K562 (cell line): ENCODE measurements around the gene TTC22. TPM values are rescaled to one million over a fixed set of nuclear protein-coding genes. Genes with fewer than 3 reads are reported as not detected.

Experiments used
- ATAC-seq: fragments of 200-7000 bp; cut with Tn5 transposase; 3 replicates; pipeline ENCODE4 v1.9.1; 2020; ENCODE audit warnings: moderate library complexity
- BruUV-seq: library from RNA; stranded (reverse); fragments of 400-500 nt; replicated peaks from 2 replicates; lab custom pipeline; 2021; lab: Mats Ljungman, UMichigan
- CTCF ChIA-PET: fragments of 300-600 bp; formaldehyde crosslinking; extraction: SDS; loops from one replicate; lab custom pipeline; 2021; ENCODE audit warnings: low intra/inter-chr PET ratio; lab: Yijun Ruan, JAX
- POLR2A ChIA-PET: fragments of 300-600, 350-650 bp; sonication (Branson Sonifier 250); formaldehyde crosslinking; extraction: SDS; loops from one replicate; lab custom pipeline; 2021; ENCODE audit warnings: antibody characterized with exemption, inconsistent platforms; lab: Yijun Ruan, JAX
- DNase-seq, 4 experiments: peaks; one replicate each; pipeline versions ENCODE4 v3.0.0 to v3.0.0-alpha.2; 2011 to 2018; ENCODE audit warnings: low spot score in 3 of 4, mixed read lengths in 3 of 4; ENCODE audit errors: extremely low read depth in 1 of 4
- FAIRE-seq: peaks from 2 replicates; lab custom pipeline; 2011; peaks lifted over from hg19 to GRCh38; lab: Jason Lieb, UNC
- H2AFZ ChIP-seq: 2 replicates; pipeline ENCODE4 v1.6.0; 2011; ENCODE audit warnings: low read depth, low read length, control low read depth, inconsistent platforms
- H3K27ac ChIP-seq: fragments of 200-600 bp; 3 replicates; pipeline ENCODE4 v1.8.0; 2011; ENCODE audit warnings: low read depth, mild to moderate bottlenecking, control low read depth, inconsistent platforms, low read length, moderate library complexity, mixed read lengths; ENCODE audit errors: extremely low read depth
- H3K27me3 ChIP-seq, 2 experiments: fragments of 300-600 bp in 1 of 2; 2 replicates in 1 of 2; 3 replicates in 1 of 2; pipeline versions ENCODE4 v1.6.0 to v1.8.0; 2011; ENCODE audit warnings: inconsistent platforms in 2 of 2, low read length in 2 of 2, mild to moderate bottlenecking in 1 of 2, mixed read lengths in 1 of 2, moderate library complexity in 1 of 2; ENCODE audit not compliant: control insufficient read depth in 2 of 2, insufficient read depth in 2 of 2
- H3K36me3 ChIP-seq: fragments of 300-600 bp; 3 replicates; pipeline ENCODE4 v1.8.0; 2011; ENCODE audit warnings: mild to moderate bottlenecking, low read length, inconsistent platforms; ENCODE audit not compliant: control insufficient read depth, insufficient read depth
- H3K4me1 ChIP-seq, 2 experiments: fragments of 200-600 bp in 1 of 2; replicated peaks in 1 of 2; 2 replicates in 1 of 2; 3 replicates in 1 of 2; pipeline versions ENCODE4 v1.5.1 to v1.8.0; 2011; ENCODE audit warnings: inconsistent platforms in 2 of 2, low read length in 2 of 2, mild to moderate bottlenecking in 1 of 2, mixed read lengths in 1 of 2, moderate library complexity in 1 of 2; ENCODE audit not compliant: control insufficient read depth in 2 of 2, insufficient read depth in 2 of 2
- H3K4me2 ChIP-seq: 2 replicates; pipeline ENCODE4 v1.6.1; 2011; ENCODE audit warnings: low read length, control low read depth, inconsistent platforms, mixed read lengths; ENCODE audit not compliant: insufficient read depth
- H3K4me3 ChIP-seq: fragments of 200-600 bp; sonication (generic), shearing (Covaris generic); 2 replicates; pipeline ENCODE4 v1.5.1; 2016; ENCODE audit warnings: control low read depth, inconsistent platforms
- H3K79me2 ChIP-seq: fragments of 200-600 bp; 3 replicates; pipeline ENCODE4 v1.8.0; 2011; ENCODE audit warnings: low read length, inconsistent platforms; ENCODE audit not compliant: control insufficient read depth, insufficient read depth
- H3K9ac ChIP-seq, 2 experiments: 2 replicates each; pipeline versions ENCODE4 v1.6.0 to v1.6.1; 2011; ENCODE audit warnings: low read depth in 2 of 2, low read length in 2 of 2, control low read depth in 1 of 2, inconsistent platforms in 1 of 2, mild to moderate bottlenecking in 1 of 2, mixed read lengths in 1 of 2; ENCODE audit not compliant: insufficient read depth in 1 of 2
- H3K9me1 ChIP-seq: one replicate; pipeline ENCODE4 v1.6.0; 2011; ENCODE audit warnings: inconsistent platforms, mild to moderate bottlenecking, low read length, moderate library complexity; ENCODE audit not compliant: control insufficient read depth, insufficient read depth
- H3K9me3 ChIP-seq: replicated peaks from 2 replicates; pipeline ENCODE4 v1.5.1; 2011; ENCODE audit warnings: low read depth, low read length, inconsistent platforms; ENCODE audit not compliant: control insufficient read depth, insufficient read depth
- H4K20me1 ChIP-seq: replicated peaks from 2 replicates; pipeline ENCODE4 v1.6.1; 2011; ENCODE audit warnings: low read length, inconsistent platforms, mixed read lengths; ENCODE audit not compliant: control insufficient read depth, insufficient read depth
- BRF2 ChIP-seq: IDR thresholded peaks from 3 replicates; pipeline ENCODE4 v1.6.1; 2011; ENCODE audit warnings: borderline replicate concordance, mild to moderate bottlenecking; ENCODE audit not compliant: insufficient read length, insufficient read depth
- CSDE1 ChIP-seq, 2 experiments: fragments of 450-650 bp; IDR thresholded peaks; 2 replicates each; pipeline ENCODE4 v1.6.1; 2016; ENCODE audit warnings: mild to moderate bottlenecking in 1 of 2
- HNRNPLL ChIP-seq: fragments of 200-400 bp; formaldehyde crosslinking; IDR thresholded peaks from 2 replicates; pipeline ENCODE4 v1.6.1; 2017; ENCODE audit warnings: low read length, low read depth, mild to moderate bottlenecking; ENCODE audit not compliant: poor library complexity, severe bottlenecking
- KAT2B ChIP-seq: IDR thresholded peaks from one replicate; pipeline ENCODE4 v1.6.1; 2012; ENCODE audit warnings: low read depth, mild to moderate bottlenecking, control low read depth, inconsistent platforms, low read length, moderate library complexity
- RCOR1 ChIP-seq, 2 experiments: IDR thresholded peaks; 2 replicates each; pipeline ENCODE4 v1.6.1; 2012; ENCODE audit warnings: low read depth in 2 of 2, low read length in 2 of 2, borderline replicate concordance in 1 of 2, improper control_type of control experiment in 1 of 2
- SAP30 ChIP-seq: fragments of 200-600 bp; sonication (generic); IDR thresholded peaks from 2 replicates; pipeline ENCODE4 v1.6.1; 2012; ENCODE audit warnings: borderline replicate concordance, low read depth, mild to moderate bottlenecking, moderate library complexity, low read length, control low read depth, inconsistent platforms; ENCODE audit not compliant: insufficient read depth, poor library complexity, severe bottlenecking
- TEAD2 ChIP-seq: fragments of 450-650 bp; IDR thresholded peaks from 2 replicates; pipeline ENCODE4 v1.6.1; 2016; ENCODE audit warnings: missing genetic modification characterization, control low read depth, missing compliant biosample characterization
- ZC3H4 ChIP-seq: sonication (generic); formaldehyde crosslinking; IDR thresholded peaks from 2 replicates; pipeline ENCODE4 v1.9.0; 2021; ENCODE audit warnings: missing genetic modification reagents, borderline replicate concordance
- ZNF253 ChIP-seq: fragments of 250-450 bp; sonication (Bioruptor Pico); conservative IDR thresholded peaks from 2 replicates; pipeline ENCODE4 v1.6.1; 2021; ENCODE audit warnings: mild to moderate bottlenecking
- ZNF699 ChIP-seq: fragments of 250-450 bp; sonication (Bioruptor Pico); IDR thresholded peaks from 2 replicates; pipeline ENCODE4 v1.8.0; 2021; ENCODE audit warnings: mild to moderate bottlenecking, moderate library complexity; ENCODE audit not compliant: insufficient replicate concordance
- ZSCAN32 ChIP-seq: fragments of 450-650 bp; formaldehyde crosslinking; IDR thresholded peaks from 2 replicates; pipeline ENCODE4 v1.4.0; 2020; ENCODE audit warnings: mild to moderate bottlenecking, moderate library complexity
- WGBS: fragments of 100-300 bp; shearing (Covaris generic); methylation state at CpG from one replicate; pipeline ENCODE4 v1.1.6; 2016; ENCODE audit warnings: low coverage, mixed read lengths; ENCODE audit not compliant: insufficient coverage; ENCODE audit errors: missing lambda C conversion rate; 5-methylcytosine and 5-hydroxymethylcytosine counted together
- in situ Hi-C: fragments of 300-500 bp; cut with MboI; formaldehyde crosslinking; loops from 4 replicates; pipeline ENCODE4 v1.15.0; 2018; ENCODE audit warnings: inconsistent platforms, mixed read lengths
- intact Hi-C: fragments of 100-400 bp; cut with micrococcal nuclease; formaldehyde crosslinking; loops from 2 replicates; pipeline ENCODE4 v1.14.2; 2022
- polyA plus RNA-seq, 8 experiments: library from polyadenylated mRNA; depleted of rRNA in 4 of 8; stranded (reverse) in 5 of 8; unstranded in 3 of 8; fragments of >200 nt; fragmentation: Nextera tagmentation in 2 of 8; fragmentation: Illumina TruSeq in 1 of 8; extraction: Ambion mirVana in 2 of 8; extraction: Trizol in 1 of 8; gene quantifications; 2 replicates each; pipeline versions ENCODE4 v1.2.1 to v1.2.3, GENCODE V29; 2011 to 2014; ENCODE audit warnings: inconsistent platforms in 1 of 8, missing spikeins in 1 of 8
- total RNA-seq, 7 experiments: library from RNA; depleted of rRNA in 6 of 7; stranded (reverse); fragments of >200 nt in 6 of 7; fragmentation: Illumina TruSeq in 2 of 7; extraction: Trizol in 2 of 7; gene quantifications; 2 replicates each; pipeline versions ENCODE4 v1.2.1 to v1.2.3, GENCODE V29; 2011 to 2021; ENCODE audit warnings: low replicate concordance in 1 of 7
- TF ChIP-seq, protein P1 (sequence below), 2 experiments: fragments of 450-650 bp; formaldehyde crosslinking in 1 of 2; IDR thresholded peaks; 2 replicates each; pipeline versions ENCODE4 v1.4.0 to v1.6.1; 2014 to 2020; ENCODE audit warnings: mild to moderate bottlenecking in 2 of 2, borderline replicate concordance in 1 of 2, low read depth in 1 of 2

The TTC22 gene
- total and polyA plus RNA-seq, 9 of the 15 experiments (the other 6 are each of a cell fraction or from before 2014, with no cell fraction given): 0.07 TPM; not detected in 8

- ATAC-seq (no peak), DNase-seq (no peak), FAIRE-seq (no peak)
- peaks cover 40 to 82% of the 10 kb centered on the region in 2 experiments for H3K27me3 ChIP-seq
- no peak overlapping the region for H3K4me3 ChIP-seq
- intact Hi-C loops: no loop called here
- no peak overlapping the region for H3K9ac ChIP-seq
- no peaks in the 10 kb centered on the region for H3K4me1 ChIP-seq
- H3K9me1 ChIP-seq: no peaks in the 10 kb centered on the region
- POLR2A ChIA-PET: interaction anchor here (2.2 kb wide), 1 partner anchor 10 kb away, joined by 5 read pairs; no protein-coding TSS in a partner anchor
- no peak overlapping the region for H2AFZ ChIP-seq
- BruUV-seq: no TSS peak
- no peaks in the 10 kb centered on the region for H3K79me2 ChIP-seq
- no peak overlapping the region for H3K4me2 ChIP-seq
- in situ Hi-C loops: no loop called here
- H3K36me3 ChIP-seq: no peaks in the 10 kb centered on the region
- WGBS: 5% methylated on average over 4 of the region's 5 CpGs
- no peaks in the 10 kb centered on the region for H3K9me3 ChIP-seq
- CTCF ChIA-PET: no interaction called here
- H4K20me1 ChIP-seq: peaks cover 9% of the 10 kb centered on the region; the same call in 1 of the 2 replicates
- no peak overlapping the region for H3K27ac ChIP-seq
- no peak for TF ChIP-seq RCOR1 (IDR thresholded peaks at IDR 0.05; ENCODE audit: borderline replicate concordance in 1 of 2, low read depth in 2 of 2, low read length in 2 of 2)
- no peak for TF ChIP-seq CSDE1 (IDR thresholded peaks at IDR 0.05)
- TF ChIP-seq ZNF253 (CRISPR knock-in tag): no peak
- no peak for TF ChIP-seq ZNF699 (CRISPR knock-in tag)
- TF ChIP-seq KAT2B: no peak
- TF ChIP-seq, protein P1, sequence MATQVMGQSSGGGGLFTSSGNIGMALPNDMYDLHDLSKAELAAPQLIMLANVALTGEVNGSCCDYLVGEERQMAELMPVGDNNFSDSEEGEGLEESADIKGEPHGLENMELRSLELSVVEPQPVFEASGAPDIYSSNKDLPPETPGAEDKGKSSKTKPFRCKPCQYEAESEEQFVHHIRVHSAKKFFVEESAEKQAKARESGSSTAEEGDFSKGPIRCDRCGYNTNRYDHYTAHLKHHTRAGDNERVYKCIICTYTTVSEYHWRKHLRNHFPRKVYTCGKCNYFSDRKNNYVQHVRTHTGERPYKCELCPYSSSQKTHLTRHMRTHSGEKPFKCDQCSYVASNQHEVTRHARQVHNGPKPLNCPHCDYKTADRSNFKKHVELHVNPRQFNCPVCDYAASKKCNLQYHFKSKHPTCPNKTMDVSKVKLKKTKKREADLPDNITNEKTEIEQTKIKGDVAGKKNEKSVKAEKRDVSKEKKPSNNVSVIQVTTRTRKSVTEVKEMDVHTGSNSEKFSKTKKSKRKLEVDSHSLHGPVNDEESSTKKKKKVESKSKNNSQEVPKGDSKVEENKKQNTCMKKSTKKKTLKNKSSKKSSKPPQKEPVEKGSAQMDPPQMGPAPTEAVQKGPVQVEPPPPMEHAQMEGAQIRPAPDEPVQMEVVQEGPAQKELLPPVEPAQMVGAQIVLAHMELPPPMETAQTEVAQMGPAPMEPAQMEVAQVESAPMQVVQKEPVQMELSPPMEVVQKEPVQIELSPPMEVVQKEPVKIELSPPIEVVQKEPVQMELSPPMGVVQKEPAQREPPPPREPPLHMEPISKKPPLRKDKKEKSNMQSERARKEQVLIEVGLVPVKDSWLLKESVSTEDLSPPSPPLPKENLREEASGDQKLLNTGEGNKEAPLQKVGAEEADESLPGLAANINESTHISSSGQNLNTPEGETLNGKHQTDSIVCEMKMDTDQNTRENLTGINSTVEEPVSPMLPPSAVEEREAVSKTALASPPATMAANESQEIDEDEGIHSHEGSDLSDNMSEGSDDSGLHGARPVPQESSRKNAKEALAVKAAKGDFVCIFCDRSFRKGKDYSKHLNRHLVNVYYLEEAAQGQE (IDR thresholded peaks at IDR 0.05; ENCODE audit: borderline replicate concordance): no peak
- TF ChIP-seq, protein P1 (CRISPR knock-in tag; IDR thresholded peaks at IDR 0.05; ENCODE audit: low read depth): no peak
- TF ChIP-seq TEAD2: no peak
- TF ChIP-seq BRF2: no peak
- no peak for TF ChIP-seq SAP30
- no peak for TF ChIP-seq ZC3H4
- no peak for TF ChIP-seq ZSCAN32 (CRISPR knock-in tag)
- no peak for TF ChIP-seq HNRNPLL
These were observed 13.4 kb upstream of the TTC22 start for GRCh38 chr1:54814571-54814970.
